SW 1271 (cell line): ENCODE data around the gene PPM1G.
"Not testable (repeated sequence)": the region's sequence is repeated elsewhere in the genome, so short reads cannot be mapped to it uniquely, and the experiment has no call there.

ENCODE experiments used
- DNase-seq, 2 experiments: peaks; one replicate each; lab custom pipeline; 2025; lab: John Stamatoyannopoulos, UW

The PPM1G gene, protein sequence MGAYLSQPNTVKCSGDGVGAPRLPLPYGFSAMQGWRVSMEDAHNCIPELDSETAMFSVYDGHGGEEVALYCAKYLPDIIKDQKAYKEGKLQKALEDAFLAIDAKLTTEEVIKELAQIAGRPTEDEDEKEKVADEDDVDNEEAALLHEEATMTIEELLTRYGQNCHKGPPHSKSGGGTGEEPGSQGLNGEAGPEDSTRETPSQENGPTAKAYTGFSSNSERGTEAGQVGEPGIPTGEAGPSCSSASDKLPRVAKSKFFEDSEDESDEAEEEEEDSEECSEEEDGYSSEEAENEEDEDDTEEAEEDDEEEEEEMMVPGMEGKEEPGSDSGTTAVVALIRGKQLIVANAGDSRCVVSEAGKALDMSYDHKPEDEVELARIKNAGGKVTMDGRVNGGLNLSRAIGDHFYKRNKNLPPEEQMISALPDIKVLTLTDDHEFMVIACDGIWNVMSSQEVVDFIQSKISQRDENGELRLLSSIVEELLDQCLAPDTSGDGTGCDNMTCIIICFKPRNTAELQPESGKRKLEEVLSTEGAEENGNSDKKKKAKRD

GRCh38 chr2:27409321-27410073, at the start of gene PPM1G:
Gene PPM1G, minus strand, starts transcription at chr2:27409591. Its CDS starts 169 bp downstream, at chr2:27409422.
- DNase-seq: peak; percentile 88 to 96

GRCh38 chr2:27453968-27454367, 44.6 kb upstream of the PPM1G start:
- no peak for DNase-seq

- DNase-seq: no peak
Observed at GRCh38 chr2:27451095-27451494, 41.7 kb upstream of the PPM1G start.

GRCh38 chr2:27448381-27448780, 39.0 kb upstream of the PPM1G start:
- no peak for DNase-seq

GRCh38 chr2:27446057-27446456, 36.7 kb upstream of the PPM1G start:
- DNase-seq: no peak

DNA sequence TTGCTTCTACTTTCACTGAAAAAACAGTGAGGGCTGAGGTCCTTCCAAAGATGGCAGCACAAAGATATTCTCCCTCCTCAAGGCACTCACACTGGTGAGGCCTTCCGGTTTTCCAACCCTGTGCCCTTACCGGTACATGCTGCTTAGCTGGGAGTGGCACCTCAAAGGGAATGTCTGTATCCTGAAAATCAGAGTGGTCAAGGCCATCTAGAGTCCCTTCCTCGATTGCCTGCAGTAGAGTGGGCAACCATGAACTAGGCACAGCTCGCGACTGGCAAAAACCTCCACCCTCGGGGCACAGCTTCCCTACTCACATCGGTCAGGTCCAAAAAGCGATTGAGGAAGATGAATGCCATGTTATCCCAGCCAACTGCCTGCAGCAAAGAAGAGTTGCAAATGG, 36.2 kb upstream of the PPM1G start:
- DNase-seq: no peak

DNA sequence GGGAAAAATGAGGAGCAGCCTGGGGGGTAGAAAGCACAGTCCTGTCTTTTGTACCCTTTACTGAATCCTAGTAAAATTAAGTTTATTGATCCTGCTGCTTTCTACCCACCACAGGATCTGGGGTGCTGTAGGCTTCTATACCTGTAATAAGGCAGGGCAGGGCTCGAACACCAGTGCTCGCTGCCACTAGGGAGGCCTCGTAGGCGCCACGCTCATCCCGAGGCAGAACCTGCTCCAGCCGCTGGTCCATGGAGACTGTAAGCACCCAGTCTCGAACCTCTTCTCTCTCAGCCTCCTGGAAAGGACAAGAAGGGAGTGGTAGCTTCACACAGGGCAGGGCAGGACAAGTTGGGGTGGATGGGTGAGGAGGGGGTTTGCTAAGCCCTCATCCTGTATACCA, 35.8 kb upstream of the PPM1G start:
- no peak for DNase-seq

GRCh38 chr2:27442920-27443282, 33.5 kb upstream of the PPM1G start:
- no peak for DNase-seq

DNA sequence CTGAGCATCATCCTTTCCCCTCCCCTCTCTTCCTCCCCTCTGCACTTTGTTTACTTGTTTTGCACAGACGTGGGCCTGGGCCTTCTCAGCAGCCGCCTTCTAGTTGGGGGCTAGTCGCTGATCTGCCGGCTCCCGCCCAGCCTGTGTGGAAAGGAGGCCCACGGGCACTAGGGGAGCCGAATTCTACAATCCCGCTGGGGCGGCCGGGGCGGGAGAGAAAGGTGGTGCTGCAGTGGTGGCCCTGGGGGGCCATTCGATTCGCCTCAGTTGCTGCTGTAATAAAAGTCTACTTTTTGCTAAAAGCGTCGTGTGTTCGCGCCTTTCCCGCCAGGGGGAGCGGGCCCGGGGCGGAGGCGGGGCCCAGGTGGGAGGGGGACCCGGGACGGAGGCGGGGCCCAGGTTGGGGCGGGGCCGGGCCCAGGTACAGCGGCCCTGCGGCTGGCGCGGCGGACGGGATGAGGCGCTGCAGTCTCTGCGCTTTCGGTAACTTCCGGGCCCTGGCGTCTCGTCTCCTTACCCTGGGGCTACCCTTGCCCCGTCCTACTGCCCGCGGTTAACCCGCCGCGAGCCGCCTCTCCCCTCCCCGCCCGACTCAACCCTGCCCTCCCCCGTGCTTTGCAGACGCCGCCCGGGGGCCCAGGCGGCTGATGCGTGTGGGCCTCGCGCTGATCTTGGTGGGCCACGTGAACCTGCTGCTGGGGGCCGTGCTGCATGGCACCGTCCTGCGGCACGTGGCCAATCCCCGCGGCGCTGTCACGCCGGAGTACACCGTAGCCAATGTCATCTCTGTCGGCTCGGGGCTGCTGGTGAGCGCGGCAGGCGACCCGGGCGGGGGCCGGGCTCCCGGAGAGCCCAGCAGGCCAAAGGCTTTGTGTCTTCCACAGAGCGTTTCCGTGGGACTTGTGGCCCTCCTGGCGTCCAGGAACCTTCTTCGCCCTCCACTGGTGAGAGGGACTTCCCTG, 32.8 kb upstream of the PPM1G start, which contains the start of gene KRTCAP3:
Gene KRTCAP3 (plus strand): TSS at position 424 of the 962 bp plus-strand sequence. CDS start 32 bp downstream, at position 456.
- DNase-seq: no peak

DNA sequence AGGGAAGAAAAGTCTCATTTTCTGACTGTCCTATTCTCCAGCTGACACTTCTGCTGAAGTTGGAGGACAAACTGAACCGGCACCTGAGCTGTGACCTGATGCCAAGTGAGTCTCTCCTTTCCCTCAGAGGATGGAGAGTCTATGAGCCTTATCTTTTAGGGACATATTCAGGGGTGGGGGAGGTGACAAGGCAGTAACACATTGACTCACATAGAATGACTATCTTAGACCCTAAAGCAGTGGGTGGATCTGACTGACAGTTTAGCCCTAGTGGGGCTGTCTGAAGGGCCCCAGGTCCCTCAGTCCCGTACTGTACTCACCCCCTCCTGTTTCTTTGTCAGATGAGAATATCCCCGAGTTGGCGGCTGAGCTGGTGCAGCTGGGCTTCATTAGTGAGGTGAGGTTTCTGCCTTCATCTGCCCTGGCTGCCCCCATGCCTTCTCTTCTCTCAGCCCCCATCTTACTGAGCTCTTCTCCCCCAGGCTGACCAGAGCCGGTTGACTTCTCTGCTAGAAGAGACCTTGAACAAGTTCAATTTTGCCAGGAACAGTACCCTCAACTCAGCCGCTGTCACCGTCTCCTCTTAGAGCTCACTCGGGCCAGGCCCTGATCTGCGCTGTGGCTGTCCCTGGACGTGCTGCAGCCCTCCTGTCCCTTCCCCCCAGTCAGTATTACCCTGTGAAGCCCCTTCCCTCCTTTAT, 32.0 kb upstream of the PPM1G start:
- no peak for DNase-seq

DNA sequence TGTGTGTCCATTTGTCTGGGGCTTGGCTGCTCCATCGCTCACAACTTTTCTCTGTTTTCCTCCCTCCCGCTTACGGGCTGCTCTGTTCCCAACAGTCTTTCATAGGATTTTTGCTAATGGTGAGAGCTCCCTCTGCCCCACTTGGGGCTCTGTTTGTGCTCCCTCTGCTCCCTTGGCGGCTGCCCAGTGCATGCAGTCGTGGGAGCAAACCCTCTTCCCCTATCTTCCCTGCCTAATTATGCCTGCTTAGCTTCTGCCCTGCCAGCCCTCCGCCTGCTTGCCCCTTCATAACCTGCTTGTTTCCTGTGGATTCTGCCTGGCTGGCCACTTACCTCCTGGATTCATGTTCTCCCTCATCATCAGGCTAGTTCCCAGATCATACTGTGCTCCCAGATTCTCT, 26.2 kb upstream of the PPM1G start:
- DNase-seq: no peak

- peak; percentile 20 to 21 for DNase-seq
Observed at GRCh38 chr2:27431395-27431794, 22.0 kb upstream of the PPM1G start.

DNA sequence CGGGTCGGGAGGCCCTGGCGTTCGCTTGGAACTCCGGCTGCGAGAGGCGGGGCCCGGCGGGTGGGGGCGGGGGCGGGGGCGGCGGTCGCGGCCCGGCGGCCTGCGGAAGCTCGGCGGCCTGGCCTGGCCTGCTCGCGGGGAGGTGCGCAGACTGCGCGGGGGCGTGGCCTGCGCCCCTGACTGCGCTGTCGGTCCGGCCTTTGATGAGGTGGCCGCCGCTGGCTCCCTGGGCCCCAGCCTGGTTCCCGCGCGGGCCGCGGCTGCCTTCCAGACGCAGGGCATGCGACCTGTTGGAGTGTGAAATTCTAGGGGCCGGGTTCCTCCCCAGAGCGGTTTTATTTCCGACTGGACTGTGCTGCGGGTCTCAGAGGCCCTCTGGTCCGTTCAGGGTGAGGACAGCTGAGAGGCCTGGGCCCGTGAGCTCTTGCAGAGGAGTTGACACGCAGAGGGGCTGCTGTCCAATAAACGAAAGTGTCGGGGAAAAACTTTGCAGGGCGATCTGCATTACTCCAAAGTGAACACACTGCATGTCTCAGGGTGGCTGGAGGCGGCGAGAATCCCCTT, 19.7 kb upstream of the PPM1G start:
- peak; percentile 54 to 89 for DNase-seq

- peak; percentile 76 to 91 for DNase-seq
Observed at GRCh38 chr2:27428213-27428977, 19.0 kb upstream of the PPM1G start, which contains the start of gene NRBP1. Gene NRBP1, plus strand, starts transcription at chr2:27428631. Its CDS starts 4,643 bp downstream, at chr2:27433274.

GRCh38 chr2:27427863-27428212, 18.4 kb upstream of the PPM1G start:
- DNase-seq: no peak

- DNase-seq: not testable (repeated sequence)
Observed at GRCh38 chr2:27425039-27425438, 15.6 kb upstream of the PPM1G start.

DNA sequence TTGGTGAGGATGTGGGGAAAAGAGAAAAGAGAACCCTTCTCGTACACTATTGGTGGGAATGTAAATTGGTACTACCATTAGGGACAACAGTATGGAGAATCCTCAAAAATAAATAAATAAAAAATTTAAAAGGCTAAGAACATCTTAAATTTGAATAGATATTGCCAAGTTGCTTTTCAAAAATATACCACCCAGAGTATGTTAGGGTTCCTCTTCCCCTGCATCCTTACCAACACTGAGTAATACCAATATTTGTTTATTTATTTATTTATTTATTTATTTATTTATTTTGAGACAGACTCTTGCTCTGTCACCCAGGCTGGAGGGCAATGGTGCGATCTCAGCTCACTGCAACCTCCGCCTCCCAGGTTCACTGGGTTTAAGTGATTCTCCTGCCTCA, 13.6 kb upstream of the PPM1G start:
- no peak for DNase-seq

DNA sequence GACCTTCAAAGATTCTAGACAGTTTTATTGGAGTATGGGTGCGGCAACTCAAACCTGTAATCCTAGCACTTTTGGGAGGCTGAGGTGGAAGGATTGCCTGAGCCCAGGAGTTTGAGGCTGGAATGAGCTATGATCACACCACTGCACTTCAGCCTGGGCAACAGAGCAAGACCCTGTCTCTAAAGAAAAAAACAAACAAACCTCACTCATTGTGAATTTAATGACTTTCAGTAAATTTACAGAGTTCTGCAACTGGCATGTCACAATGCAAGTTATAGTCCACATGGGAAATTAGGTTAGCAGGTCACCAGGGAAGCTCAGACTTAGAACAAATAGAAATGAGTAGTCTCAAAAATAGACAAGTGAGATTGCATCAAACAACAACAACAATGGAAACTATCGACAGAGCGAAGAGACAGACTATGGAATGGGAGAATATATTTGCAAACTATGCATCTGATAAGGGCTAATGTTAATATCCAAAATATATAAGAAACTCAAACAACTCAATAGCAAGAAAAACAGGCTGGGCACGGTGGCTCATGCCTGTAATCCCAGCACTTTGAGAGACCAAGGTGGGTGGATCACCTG, 12.4 kb upstream of the PPM1G start:
- no peak for DNase-seq

DNA sequence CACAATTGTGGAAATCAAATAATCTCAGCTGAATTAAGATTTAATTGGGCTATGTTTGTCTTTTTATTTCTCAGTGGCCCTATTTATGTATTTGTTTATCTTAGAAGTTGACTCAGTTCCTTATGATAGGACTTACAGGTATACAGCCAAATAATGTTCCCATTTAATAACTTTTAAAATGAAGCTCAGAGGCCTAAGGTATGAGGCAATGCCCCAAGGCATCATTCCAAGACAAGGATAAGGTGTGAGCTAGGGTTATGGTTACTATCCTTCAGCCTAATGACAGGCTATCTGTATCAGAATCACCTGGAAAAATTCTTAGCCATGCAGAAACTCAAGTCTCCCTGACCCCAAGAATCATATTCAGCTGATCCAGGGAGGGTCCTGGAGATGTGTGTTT, 11.6 kb upstream of the PPM1G start:
- DNase-seq: no peak

GRCh38 chr2:27416151-27416550, 6.8 kb upstream of the PPM1G start:
- DNase-seq: no peak
